Left lung (tissue), 10 donors: ENCODE data around the gene TLE7. TPM values are rescaled to one million over a fixed set of nuclear protein-coding genes. Genes with fewer than 3 reads are reported as not detected.

Experiments
- ATAC-seq: fragments of 200-7000 bp; cut with Tn5 transposase; one replicate; pipeline ENCODE4 v1.9.1; 2020; ENCODE audit warnings: moderate library complexity
- DNase-seq, 4 donors: peaks; one replicate each; pipeline ENCODE4 v3.0.0-alpha.2; 2013 to 2020
- H3K27ac ChIP-seq, 2 donors: fragments of 200-600 bp; sonication (generic) in 1 of 2; one replicate each; pipeline versions ENCODE4 v1.5.0 to v1.8.0; 2020 to 2021
- H3K27me3 ChIP-seq, 2 donors: fragments of 200-600 bp; sonication (generic) in 1 of 2; one replicate each; pipeline versions ENCODE4 v1.5.0 to v1.8.0; 2020 to 2021
- H3K36me3 ChIP-seq, 2 donors: fragments of 200-600 bp; sonication (generic) in 1 of 2; one replicate each; pipeline versions ENCODE4 v1.5.0 to v1.8.0; 2020 to 2021
- H3K4me1 ChIP-seq, 2 donors: fragments of 200-600 bp; one replicate each; pipeline ENCODE4 v1.8.0; 2021
- H3K4me3 ChIP-seq, 2 donors: fragments of 200-600 bp; sonication (generic) in 1 of 2; one replicate each; pipeline versions ENCODE4 v1.5.0 to v1.8.0; 2020 to 2021; ENCODE audit warnings: mild to moderate bottlenecking in 1 of 2
- H3K9me3 ChIP-seq, 2 donors: fragments of 200-600 bp; sonication (generic) in 1 of 2; one replicate each; pipeline versions ENCODE4 v1.5.0 to v1.8.0; 2020 to 2021
- CTCF ChIP-seq, 2 donors: fragments of 200-600 bp; sonication (generic) in 1 of 2; IDR thresholded peaks; one replicate each; pipeline versions ENCODE4 v1.5.0 to v1.8.0; 2021; ENCODE audit warnings: antibody characterized with exemption in 2 of 2
- intact Hi-C, 2 donors: fragments of 100-400 bp; cut with DNase I; formaldehyde crosslinking; loops; one replicate each; pipeline versions ENCODE4 v1.11.2 to v1.14.2; 2022
- polyA plus RNA-seq, 6 donors: library from polyadenylated mRNA; unstranded; fragments of 120-200 nt; gene quantifications; one replicate each; pipeline ENCODE4 v1.2.1, GENCODE V29; 2013; ENCODE audit not compliant: insufficient read length in 6 of 6
- total RNA-seq, 2 donors: library from RNA; stranded (reverse); fragmentation: NEBNext Ultra II Directional; extraction: Animal tissue kit (Norgen Biotek cat#: 25700); gene quantifications; one replicate each; pipeline ENCODE4 v1.2.1, GENCODE V29; 2021
- donor health status: DM: no; HTN: yes; CAD: no.
- donor health status: DM: no; HTN: no; CAD: no.

TLE7 gene
- total and polyA plus RNA-seq, 8 donors, result not detected

- H3K9me3 ChIP-seq, result peaks cover 0 to 33% of the 10 kb centered on the region in 2 donors
Measured at GRCh38 chr16:71440669-71441347, 1.0 kb downstream of the TLE7 start.

GRCh38 chr16:71439523-71439922, 2.3 kb downstream of the TLE7 start:
- Histone ChIP-seq H3K9me3 (peaks cover 0 to 20% of the 10 kb centered on the region in 2 donors), H3K27me3 (peaks cover 0 to 50% of the 10 kb centered on the region in 2 donors), H3K4me3 (no peak overlapping the region), H3K27ac (no peak overlapping the region), H3K36me3 (no peaks in the 10 kb centered on the region), H3K4me1 (no peaks in the 10 kb centered on the region)
- no peak for DNase-seq
- no peak for ATAC-seq
- intact Hi-C loops, result no loop called here
- TF ChIP-seq CTCF (IDR thresholded peaks at IDR 0.05), result no peak

More at GRCh38 chr16:71440669-71441347, 1.0 kb downstream of the TLE7 start:
- intact Hi-C loops, result no loop called here
- Histone ChIP-seq H3K27ac (no peak overlapping the region), H3K4me1 (no peaks in the 10 kb centered on the region), H3K4me3 (no peak overlapping the region), H3K27me3 (peaks cover 0 to 50% of the 10 kb centered on the region in 2 donors), H3K36me3 (no peaks in the 10 kb centered on the region)
- no peak for TF ChIP-seq CTCF (IDR thresholded peaks at IDR 0.05)
- ATAC-seq (no peak), DNase-seq (no peak)

GRCh38 chr16:71436473-71436872, 5.4 kb downstream of the TLE7 start:
- intact Hi-C loops, result no loop called here
- DNase-seq (no peak), ATAC-seq (no peak)
- Histone ChIP-seq H3K27me3 (peaks cover 0 to 39% of the 10 kb centered on the region in 2 donors), H3K9me3 (no peaks in the 10 kb centered on the region), H3K4me3 (no peak overlapping the region), H3K36me3 (no peaks in the 10 kb centered on the region), H3K27ac (no peak overlapping the region), H3K4me1 (no peaks in the 10 kb centered on the region)
- no peak for TF ChIP-seq CTCF (IDR thresholded peaks at IDR 0.05)

- DNase-seq (no peak), ATAC-seq (no peak)
- H3K27ac ChIP-seq, result no peak overlapping the region
- no peak overlapping the region for H3K4me3 ChIP-seq
- H3K9me3 ChIP-seq, result no peaks in the 10 kb centered on the region
- no peak for TF ChIP-seq CTCF (IDR thresholded peaks at IDR 0.05)
- H3K36me3 ChIP-seq, result no peaks in the 10 kb centered on the region
- peaks cover 0 to 26% of the 10 kb centered on the region in 2 donors for H3K27me3 ChIP-seq
- intact Hi-C loops, result no loop called here
- H3K4me1 ChIP-seq, result no peaks in the 10 kb centered on the region
Measured at GRCh38 chr16:71432906-71433305, 8.9 kb downstream of the TLE7 start.

- intact Hi-C loops, result no loop called here
- Histone ChIP-seq H3K27me3 (peaks cover 0 to 27% of the 10 kb centered on the region in 2 donors), H3K36me3 (no peaks in the 10 kb centered on the region), H3K9me3 (no peaks in the 10 kb centered on the region), H3K4me3 (no peak overlapping the region), H3K4me1 (no peaks in the 10 kb centered on the region), H3K27ac (no peak overlapping the region)
- no peak for TF ChIP-seq CTCF (IDR thresholded peaks at IDR 0.05)
- no peak for ATAC-seq
- DNase-seq, result no peak
Measured at GRCh38 chr16:71431991-71432390, 9.9 kb downstream of the TLE7 start.
